Epidermal melanocyte (primary cell): ENCODE results near the gene RASGRP1.
"Not testable (repeated sequence)": the region's sequence is repeated elsewhere in the genome, so short reads cannot be mapped to it uniquely, and the experiment has no call there.

Source experiments
- DNase-seq: peaks from one replicate; pipeline ENCODE4 v3.0.0; 2011; ENCODE audit warnings: low spot score; ENCODE audit not compliant: insufficient read length

RASGRP1 gene

DNA sequence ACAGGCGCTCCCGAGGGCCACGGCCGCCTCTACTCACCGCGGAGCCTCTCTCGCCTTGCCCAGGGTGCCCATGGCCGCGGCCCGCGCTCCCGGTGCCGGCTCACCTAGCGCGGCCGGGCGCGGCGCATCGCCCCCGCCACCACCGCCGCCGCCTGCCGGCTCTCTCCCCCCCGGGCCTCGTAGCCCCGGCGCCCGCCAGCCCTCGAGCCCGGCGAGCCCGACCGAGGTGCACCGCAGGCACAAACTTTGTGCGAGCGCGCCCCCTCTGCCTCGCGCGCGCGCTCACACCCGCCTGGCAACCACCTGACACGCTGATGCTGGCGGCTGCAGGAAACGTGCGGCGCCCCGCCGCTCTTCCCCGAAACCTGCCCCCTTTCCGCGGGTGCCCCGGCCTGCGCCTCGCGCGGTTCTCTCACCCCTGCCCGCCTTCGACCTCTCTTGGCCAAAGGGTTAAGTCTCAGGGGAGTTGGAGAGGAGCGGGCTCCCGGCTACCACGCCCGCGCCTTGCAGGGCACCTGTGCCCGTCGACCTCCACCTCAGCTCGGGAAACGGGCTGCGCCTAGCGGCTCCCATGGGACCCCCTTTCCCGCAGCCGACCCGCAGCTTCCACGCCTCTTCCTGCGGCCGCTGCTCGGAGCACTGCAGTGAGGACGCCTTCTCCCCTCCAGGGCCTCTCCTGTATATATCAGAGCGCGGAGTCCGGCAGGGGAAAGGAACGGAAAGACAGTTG lies at the start of gene RASGRP1:
Gene RASGRP1, minus strand, starts transcription at position 258 of the 730 bp plus-strand sequence. Its CDS starts 186 bp downstream, at position 72.
- no peak for DNase-seq

DNA sequence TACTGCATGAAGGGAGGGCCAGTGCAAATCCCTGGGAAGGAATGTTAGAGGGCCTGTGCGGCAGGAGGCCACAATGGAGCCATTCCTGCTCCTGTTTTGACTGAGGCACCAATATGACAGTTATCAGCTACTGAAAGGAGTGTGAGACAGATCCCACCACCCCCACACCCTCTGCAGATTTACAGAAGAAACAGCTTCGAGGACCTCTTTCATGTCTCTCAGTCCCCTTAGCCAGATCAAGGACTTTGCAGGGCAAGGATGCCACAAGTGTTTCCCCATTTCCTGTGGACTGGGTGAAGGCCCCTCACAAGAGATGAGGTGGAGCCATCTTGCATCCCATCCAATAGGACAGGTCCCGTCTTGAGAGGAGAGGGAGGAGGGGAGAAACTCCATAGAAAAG lies 48.5 kb upstream of the RASGRP1 start:
- no peak for DNase-seq

DNA sequence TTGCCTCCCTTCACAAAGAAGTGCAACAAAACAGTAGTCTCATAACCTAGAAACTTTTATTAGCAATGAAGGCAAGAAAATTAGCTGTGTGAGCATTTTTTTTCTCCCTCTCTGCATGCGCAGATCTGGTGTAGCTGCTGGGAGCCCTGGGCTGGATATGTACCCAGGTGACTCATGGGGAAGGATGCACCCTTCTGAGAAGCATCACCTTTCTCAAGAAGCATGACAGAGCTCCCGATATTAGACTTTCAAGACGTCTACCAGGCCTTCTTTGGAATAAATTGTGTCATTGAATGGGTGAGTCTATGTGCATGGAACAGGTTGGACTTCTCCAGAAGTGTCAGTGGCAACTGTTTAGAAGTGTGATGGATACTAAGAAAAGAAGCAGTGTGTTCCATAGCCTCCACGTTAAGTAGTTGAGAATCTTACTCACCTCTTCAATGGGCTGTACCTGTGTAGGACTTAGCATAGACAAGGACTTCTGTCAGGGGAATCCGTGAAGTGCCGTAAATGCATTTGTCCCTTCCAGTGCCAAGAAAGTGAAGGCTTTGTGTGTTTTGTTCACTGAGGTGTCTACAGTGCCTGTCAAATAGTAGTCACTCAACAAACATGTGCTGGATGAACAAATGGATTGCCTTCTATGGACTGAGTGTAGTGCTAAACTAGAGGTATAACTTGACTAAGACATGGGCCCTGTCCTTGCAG lies 47.7 kb upstream of the RASGRP1 start:
- no peak for DNase-seq

DNA sequence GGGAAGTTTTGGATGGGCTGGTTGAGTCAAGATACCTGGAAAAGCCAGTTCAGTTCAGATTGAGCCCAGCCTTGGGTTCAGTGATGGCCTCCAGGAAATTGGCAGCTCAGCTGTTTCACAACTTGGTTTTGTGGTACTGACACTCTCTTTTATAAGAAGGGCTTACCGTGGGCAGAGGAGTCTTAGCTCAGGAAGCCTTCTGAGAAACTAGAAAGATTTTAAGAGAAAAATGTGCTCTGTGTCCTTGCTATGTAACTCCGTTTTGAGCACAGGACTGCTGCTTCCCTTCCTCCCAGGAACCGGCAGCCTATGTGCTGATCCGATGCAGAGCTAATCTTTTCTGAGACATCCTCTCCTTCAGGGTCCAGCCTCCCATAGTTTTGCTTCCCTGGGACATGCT lies 46.6 kb upstream of the RASGRP1 start:
- DNase-seq = no peak

DNA sequence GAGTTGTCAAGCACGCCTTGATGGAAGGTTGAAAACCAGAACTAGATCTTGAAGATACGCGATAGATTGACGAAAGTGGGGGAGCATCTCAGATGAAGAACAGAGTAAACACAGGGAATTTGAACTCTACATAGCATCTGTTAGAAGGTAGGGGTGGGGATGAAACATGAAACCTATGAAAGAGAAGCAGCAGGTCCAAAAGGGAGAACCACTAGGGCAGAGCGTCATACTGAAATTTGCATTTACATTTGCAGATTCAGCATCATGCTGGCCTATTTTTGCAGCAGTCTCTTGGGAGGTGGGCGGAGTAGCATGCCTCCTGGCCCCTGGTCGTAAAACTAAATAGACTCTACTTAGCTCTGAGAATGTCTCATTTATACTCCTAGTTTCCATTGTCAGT lies 46.1 kb upstream of the RASGRP1 start:
- no peak for DNase-seq

DNA sequence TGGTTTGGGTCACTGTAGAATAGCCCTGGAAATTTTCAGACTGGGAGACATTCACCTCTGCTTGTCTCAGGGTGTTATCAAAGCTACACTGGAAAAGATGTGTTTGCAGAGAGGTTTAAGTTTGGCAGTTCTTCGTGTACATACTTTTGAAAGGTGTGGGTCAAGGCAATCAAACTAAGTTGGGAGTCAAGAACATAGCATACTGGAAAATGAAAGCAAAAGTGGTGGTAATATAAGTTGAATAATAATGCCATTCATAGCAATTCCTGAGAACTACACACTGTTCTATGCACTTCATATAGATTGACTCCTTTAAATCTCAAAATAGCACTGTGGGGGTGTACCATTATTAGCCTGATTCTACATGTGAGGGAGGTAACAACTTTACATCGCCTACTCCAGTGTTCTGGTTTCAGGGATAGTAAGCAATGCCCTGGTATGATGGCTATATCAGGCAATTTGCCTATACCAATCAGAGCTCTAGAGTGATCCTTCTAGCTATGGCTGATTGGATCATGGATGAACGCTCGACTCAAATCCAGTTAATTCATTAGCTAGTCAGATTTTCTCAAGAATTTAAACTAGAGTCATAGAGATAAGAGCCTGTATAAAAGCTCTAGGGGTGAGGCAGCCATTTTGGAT lies 44.6 kb upstream of the RASGRP1 start:
- DNase-seq = no peak

DNA sequence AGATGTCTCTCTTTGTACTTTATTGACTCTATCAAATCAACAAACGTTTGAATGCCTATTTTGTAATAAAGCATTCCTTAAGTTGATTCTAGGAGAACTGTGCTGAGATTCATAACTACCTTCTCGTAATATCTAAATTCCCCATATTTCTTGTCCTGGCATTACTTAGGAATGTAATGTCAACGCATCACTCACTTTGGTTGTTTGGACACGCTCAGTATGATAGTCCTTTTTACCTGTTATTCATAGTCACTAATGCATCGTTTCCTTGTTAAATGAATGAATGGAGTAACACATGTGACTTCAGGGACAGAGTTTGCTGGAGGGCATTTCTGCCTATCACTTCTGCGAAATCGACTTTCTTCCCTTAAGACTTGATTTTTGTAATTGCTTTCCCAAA lies 44.1 kb upstream of the RASGRP1 start:
- DNase-seq = no peak

DNA sequence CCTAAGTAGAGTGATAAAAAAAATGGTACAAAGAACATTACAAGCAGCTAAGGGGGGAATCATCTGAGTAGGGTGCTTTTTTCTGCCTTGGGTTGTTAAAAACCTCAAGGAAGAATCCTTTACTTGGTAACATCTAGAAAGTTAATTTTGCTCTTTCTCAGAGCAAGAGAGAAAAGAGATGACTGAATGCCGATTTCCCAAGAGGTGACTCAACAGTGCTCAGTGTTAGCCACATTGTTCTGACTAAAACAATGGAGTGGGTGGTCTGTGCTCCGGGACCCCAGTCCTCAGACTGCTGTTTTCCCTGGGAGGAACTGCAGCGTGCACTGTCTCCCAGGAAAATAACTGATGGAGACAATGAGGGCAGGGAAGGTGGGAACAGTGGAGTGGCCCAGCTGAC lies 41.1 kb upstream of the RASGRP1 start:
- no peak for DNase-seq

DNA sequence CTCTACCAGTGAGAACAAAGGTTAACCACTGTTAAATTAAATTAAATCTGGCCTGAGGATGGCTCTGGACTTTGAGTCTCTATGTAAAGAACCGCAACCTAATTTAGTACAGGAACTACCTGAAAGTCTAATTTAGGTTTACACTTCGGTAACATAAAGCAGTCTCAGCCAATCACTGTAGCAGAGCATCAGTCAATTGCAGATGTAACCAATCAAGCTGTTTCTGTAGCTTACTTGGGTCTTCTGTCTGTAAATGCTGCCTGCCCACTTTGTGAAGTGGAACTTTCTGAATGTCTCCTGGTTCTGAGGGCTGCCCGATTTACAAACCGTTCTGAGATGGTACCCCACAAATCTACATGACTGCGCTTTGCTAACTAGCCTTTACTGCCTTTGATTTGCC lies 39.1 kb upstream of the RASGRP1 start:
- no peak for DNase-seq

DNA sequence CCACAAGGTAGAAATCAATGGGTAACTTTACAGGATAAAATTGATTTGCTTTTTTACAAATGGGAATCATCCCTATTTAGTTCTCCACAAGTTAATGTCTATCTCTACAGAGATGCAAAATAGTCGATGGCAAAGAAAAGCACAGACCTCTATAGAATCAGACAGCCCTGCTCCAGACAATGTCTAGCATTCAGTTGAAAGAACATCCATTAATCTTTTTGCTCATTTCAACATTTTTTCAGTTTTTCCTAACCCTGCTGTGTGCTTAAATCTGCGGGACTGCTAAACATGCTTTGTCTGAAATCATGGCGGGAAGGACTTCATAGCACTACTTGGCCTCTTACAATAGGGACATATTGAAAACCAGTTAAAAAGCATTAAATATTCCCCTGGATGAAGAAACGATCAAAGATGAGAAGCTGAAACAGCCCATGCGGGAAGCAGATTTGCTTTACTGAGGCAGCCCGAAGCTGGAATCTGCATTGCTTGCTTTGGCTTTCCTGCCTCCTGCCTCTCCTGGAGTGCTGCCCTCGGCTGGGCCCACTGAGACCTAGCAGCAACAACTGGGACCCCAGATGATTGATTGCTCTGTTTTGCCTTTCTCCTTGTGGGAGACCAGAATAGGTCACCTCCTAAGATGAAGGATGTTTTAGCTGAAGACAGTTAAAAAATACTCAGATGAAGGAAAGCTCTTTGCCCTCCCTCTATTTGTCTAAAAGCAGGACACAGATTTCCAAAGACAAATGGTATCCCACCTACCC lies 38.5 kb upstream of the RASGRP1 start:
- DNase-seq = no peak

DNA sequence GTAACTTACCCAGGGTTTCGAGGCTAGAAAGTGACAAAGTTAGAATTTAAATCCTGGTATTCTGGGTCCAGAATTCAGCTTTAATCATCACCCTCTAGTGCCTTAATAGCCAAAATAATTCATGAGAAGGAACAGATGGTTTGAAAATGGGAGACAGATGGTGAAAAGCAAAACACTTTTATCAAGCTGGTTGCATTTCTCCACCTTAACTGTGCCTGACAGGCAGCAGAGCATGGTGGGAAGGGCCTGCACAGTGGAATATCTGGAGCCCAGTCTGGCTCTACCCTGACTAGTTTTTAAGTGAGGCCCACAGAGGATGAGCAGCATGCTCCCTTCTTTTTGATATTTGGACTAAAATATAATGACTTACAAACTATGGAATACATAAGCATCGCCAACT lies 35.6 kb upstream of the RASGRP1 start:
- DNase-seq = no peak

DNA sequence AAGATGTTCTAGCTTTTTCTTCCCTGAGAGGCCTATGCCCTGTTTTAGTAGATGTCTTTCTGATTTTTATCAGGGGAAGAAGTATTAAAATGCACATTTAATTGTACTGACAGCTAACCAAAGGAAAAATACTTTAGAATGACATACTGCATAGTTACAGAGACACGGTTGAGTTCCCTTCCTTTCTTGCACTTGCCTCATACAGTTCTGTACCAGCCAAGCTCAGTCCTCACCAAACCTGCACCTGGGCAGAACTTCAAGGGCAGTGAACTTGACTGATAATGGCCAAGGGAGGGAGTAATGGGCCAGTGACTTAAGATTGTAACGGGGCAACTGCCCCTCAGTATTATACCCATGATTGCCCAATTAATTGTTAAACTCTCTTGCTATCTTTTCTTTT lies 34.1 kb upstream of the RASGRP1 start:
- no peak for DNase-seq

DNA sequence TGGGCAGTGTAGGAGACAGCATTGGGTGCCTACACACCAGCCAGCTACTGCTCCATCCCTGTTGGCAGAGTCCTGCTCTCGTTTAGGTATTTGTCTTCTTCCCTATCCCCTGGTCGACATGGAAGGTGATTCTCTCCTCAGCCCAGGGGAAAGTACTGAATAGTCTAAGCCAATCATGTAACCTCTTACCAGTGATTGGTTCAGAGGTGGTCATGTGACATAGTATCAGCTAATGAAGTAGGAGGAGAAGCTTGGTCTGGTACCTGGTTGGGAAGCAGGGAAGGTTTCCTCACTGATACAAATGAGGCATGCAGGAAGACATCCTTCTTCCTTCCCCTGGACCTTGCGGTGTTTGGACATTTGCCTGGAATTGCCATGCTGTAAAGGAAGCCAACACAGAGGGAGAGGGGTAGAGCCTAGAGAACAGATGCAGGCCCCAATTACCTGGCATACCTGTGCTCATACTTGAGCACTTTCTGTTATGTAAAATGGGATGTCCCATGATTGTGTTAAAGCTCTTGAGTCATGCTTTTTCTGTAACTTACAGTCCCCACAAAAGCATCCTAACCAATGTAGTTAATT lies 32.7 kb upstream of the RASGRP1 start:
- no peak for DNase-seq

DNA sequence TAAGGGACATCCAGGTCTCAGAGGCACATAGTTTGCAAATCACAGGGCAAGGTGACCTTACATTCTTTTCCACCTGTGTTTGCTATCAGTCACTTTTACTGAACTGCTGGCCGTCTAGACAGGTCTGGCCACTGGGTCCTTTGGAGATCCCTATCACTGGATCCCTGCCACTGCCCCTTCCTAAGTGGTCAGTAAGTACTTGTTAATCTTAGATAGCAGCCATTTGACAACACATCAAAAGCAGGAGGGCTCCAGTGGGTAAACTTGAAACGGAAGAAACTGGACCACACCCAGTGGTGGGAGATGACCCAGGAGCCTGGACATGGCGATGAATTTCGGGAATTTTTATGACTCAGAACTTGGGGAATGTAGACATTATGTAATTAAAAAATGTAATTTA lies 28.9 kb upstream of the RASGRP1 start:
- DNase-seq = no peak

DNA sequence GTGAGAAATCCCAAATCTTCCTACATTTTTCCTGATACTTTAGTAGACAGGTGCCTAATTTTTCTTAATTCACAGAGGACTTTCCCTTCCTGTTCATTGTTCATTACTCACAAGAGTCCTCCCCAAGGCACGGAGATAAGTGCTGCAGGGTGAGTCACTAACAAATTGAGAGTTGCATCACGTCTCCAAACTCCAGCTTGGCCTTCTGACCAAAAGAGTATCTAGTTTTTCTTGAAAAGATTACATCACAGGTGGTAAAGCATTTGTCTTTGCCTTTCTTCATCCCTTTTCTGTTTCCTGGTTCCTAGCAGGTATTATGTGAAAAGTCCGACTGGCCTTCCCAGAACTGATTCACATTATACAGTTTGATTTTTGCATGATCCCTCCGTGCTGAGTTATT lies 24.9 kb upstream of the RASGRP1 start:
- DNase-seq = no peak

DNA sequence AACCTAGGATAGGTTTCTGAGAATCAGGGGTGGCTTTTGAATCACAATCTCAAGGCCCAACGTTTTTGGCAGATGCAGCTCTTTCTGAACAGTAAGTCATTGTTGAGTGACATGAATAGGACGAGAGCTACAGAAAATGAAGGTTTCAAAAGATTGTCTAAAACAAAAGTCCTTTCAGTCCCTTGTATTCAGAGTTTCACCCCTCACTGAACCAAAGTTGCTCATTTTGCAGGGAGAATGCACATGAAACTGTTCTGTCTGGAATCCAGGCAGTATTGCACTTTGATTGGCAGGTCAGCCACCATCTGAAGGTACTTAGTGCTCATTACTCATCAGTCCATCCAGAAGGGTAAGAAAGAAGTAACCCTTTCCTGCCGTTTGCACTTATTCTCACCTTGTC lies 24.1 kb upstream of the RASGRP1 start:
- DNase-seq = peak; percentile 51

DNA sequence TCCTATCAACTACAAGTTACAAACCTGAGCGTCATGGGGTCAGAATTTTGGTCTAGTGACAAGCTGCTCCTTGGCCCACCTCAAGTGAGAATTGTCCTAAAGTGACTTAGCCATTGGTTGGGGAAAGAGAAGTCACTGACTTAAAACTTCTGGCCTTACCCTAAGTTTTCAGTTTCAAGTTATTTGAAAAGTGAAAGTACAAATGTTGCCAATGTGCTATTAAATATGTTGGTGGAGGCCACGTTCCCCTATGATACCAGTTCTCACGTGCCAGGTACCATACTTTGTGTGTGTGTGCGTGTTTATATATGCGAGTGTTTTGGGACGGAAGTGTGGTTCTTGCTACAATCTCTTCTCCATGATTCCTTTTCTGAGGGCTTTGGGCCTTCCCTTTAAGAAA lies 22.6 kb upstream of the RASGRP1 start:
- DNase-seq = no peak

DNA sequence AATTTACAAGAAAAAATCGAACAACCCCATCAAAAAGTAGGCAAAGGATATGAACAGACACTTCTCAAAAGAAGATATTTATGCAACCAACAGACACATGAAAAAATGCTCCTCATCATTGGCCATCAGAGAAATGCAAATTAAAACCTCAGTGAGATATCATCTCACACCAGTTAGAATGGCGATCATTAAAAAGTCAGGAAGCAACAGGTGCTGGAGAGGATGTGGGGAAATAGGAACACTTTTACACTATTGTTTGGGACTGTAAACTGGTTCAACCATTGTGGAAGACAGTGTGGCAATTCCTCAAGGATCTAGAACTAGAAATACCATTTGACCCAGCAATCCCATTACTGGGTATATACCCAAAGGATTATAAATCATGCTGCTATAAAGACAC lies 21.4 kb upstream of the RASGRP1 start:
- DNase-seq = not testable (repeated sequence)

DNA sequence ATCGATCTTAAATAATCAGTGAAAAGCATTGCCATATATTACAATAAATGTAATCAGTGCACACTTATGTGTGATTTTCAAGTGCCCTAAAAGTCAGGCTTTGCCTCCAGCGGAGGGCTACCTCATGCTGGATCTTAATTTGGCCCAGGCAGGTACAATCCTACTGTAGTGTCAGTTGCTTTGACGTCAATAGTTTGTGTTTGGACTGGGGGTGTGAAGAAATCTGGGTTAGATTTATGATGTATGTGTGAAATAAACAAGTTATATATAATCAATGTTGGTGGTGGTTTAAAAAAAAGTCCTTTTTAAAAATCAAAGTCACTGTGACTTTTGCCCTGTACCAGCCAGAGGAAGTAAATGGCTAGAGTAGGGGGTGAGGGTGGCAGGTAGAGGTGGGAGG lies 14.0 kb upstream of the RASGRP1 start:
- DNase-seq = no peak

DNA sequence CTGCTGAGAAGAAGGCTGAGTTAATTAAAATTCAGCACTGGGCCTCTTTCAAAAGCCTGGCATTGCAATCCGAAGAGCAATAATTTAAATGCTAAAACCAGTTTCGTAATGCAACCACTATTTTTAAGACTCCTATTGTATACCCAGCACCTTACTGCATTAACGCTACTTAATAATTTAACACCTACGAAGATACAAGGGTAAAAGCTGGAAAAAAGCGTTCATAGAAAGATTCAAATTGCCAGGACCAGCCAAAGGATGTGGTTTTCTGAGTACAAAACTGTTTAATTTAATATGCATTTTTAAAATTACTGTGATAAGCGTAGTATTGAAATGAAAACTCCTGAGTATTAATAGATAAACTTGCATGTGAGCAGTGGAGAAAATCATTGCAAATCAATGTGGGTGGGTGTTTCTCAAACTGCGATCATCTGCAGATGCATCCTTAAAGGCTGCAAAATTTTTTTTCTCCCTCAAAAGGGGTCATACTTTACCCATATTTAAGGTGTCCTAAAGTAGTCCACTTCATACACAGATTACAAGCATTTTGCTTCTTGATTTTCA lies 12.9 kb upstream of the RASGRP1 start:
- DNase-seq = no peak

DNA sequence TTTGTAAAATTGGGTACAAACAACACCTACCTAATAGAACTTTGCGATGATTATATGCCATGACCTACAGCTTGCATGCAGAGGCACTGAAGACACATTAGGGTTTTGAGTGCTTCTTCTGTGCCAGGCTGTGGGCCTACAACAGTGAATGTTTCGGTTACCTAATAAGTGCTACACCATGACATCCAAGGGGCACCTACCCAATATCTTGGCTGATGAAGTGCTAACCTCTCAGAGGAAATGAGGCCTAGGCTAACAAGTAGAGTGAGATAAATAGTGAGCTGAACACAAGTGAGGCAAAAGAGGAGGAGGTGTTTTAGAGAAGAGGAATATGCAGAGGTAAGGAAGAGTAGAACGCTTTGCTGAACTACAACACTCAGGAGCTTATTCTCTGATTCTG lies 12.2 kb upstream of the RASGRP1 start:
- DNase-seq = no peak
